Anterior cingulate cortex (tissue), 58 donors: ENCODE data around the gene RPLP2.

Experiments used
- DNase-seq, 58 donors: peaks; one replicate each; lab custom pipeline; 2025; lab: John Stamatoyannopoulos, UW

The RPLP2 gene

GRCh38 chr11:809287-810039 lies at the start of gene RPLP2:
Gene RPLP2, plus strand, starts transcription at chr11:809967. Its CDS starts 268 bp downstream, at chr11:810235.
- DNase-seq: peak; percentile 80 to 100 (median 97)

GRCh38 chr11:760236-760635 lies 49.5 kb upstream of the RPLP2 start:
- DNase-seq: no peak

- DNase-seq: no peak
Observed at GRCh38 chr11:761526-762108, 48.1 kb upstream of the RPLP2 start.

- peak in 42 of 58 donors; percentile 22 to 84 (median 49) for DNase-seq
Observed at GRCh38 chr11:762421-763072, 47.2 kb upstream of the RPLP2 start.

GRCh38 chr11:763073-763463 lies 46.7 kb upstream of the RPLP2 start:
- no peak for DNase-seq

GRCh38 chr11:763549-764321 lies 46.0 kb upstream of the RPLP2 start:
- DNase-seq: no peak

- DNase-seq: no peak
Observed at GRCh38 chr11:764322-765024, 45.3 kb upstream of the RPLP2 start.

GRCh38 chr11:765025-765801 lies 44.6 kb upstream of the RPLP2 start:
- DNase-seq: peak in 27 of 58 donors; percentile 23 to 69 (median 46)

- no peak for DNase-seq
Observed at GRCh38 chr11:765802-766091, 44.0 kb upstream of the RPLP2 start.

GRCh38 chr11:766106-766935 lies 43.4 kb upstream of the RPLP2 start:
- no peak for DNase-seq

GRCh38 chr11:766936-767210 lies 42.9 kb upstream of the RPLP2 start:
- DNase-seq: no peak

- peak in 1 of 58 donors; percentile 46 for DNase-seq
Observed at GRCh38 chr11:767238-767637, 42.5 kb upstream of the RPLP2 start.

- no peak for DNase-seq
Observed at GRCh38 chr11:769887-770641, 39.7 kb upstream of the RPLP2 start.

- no peak for DNase-seq
Observed at GRCh38 chr11:770642-771616, 38.8 kb upstream of the RPLP2 start.

GRCh38 chr11:771617-772204 lies 38.1 kb upstream of the RPLP2 start:
- DNase-seq: no peak
